Activated CD4-positive, alpha-beta T cell treated with anti-CD3 and anti-CD28 coated beads, Interleukin-2, amount 10 ng/mL, durations not matched to agents 7 days and 5 days (primary cell): ENCODE results near the gene GPX5. TPM values are rescaled to one million over a fixed set of nuclear protein-coding genes. Genes with fewer than 3 reads are reported as not detected.
"Not testable (repeated sequence)": the region's sequence is repeated elsewhere in the genome, so short reads cannot be mapped to it uniquely, and the experiment has no call there.

Experiments
- CTCF ChIA-PET: fragments of 350-600 bp; sonication (Branson Sonifier 250); formaldehyde crosslinking; loops from one replicate; lab custom pipeline; 2021; ENCODE audit warnings: antibody characterized with exemption; lab: Charles Lee
- POLR2A ChIA-PET: fragments of 350-600 bp; sonication (Branson Sonifier 250); formaldehyde crosslinking; loops from one replicate; lab custom pipeline; 2021; ENCODE audit warnings: antibody characterized with exemption; lab: Charles Lee
- DNase-seq: peaks from one replicate; pipeline ENCODE4 v3.0.0-alpha.2; 2020
- H3K27ac Mint-ChIP-seq: one replicate; pipeline ENCODE4 v1.8.0; 2021; ENCODE audit warnings: mild to moderate bottlenecking, moderate library complexity, mixed read lengths
- H3K27me3 Mint-ChIP-seq: one replicate; pipeline ENCODE4 v1.8.0; 2021; ENCODE audit warnings: mixed read lengths
- H3K36me3 Mint-ChIP-seq: one replicate; pipeline ENCODE4 v1.8.0; 2021; ENCODE audit warnings: low read depth, mixed read lengths
- H3K4me1 Mint-ChIP-seq: one replicate; pipeline ENCODE4 v1.8.0; 2021; ENCODE audit warnings: mixed read lengths
- H3K4me3 Mint-ChIP-seq: one replicate; pipeline ENCODE4 v1.8.0; 2021; ENCODE audit warnings: mild to moderate bottlenecking, moderate library complexity, mixed read lengths
- H3K9me3 Mint-ChIP-seq: one replicate; pipeline ENCODE4 v1.8.0; 2021; ENCODE audit warnings: mixed read lengths
- total RNA-seq, 2 experiments: library from RNA; stranded (reverse); gene quantifications; one replicate each; pipeline ENCODE4 v1.2.3, GENCODE V29; 2021

The GPX5 gene
- total RNA-seq, 2 experiments from 2014 or later, result not detected

- POLR2A ChIA-PET, H3K27ac Mint-ChIP-seq, H3K36me3 Mint-ChIP-seq, H3K4me3 Mint-ChIP-seq, H3K9me3 Mint-ChIP-seq, DNase-seq: not testable (repeated sequence)
- CTCF ChIA-PET, result interaction anchor here (0.6 kb wide), 1 partner anchor 329 kb away, joined by 3 read pairs; no protein-coding TSS in a partner anchor
- Mint-ChIP-seq H3K4me1 (peaks cover 24% of the 10 kb centered on the region), H3K27me3 (peaks cover 69% of the 10 kb centered on the region)
Measured at GRCh38 chr6:28547003-28547402, 21.3 kb downstream of the GPX5 start.

- H3K27me3 Mint-ChIP-seq, result peaks cover 66% of the 10 kb centered on the region
- H3K9me3 Mint-ChIP-seq, result no peaks in the 10 kb centered on the region
- no peak overlapping the region for H3K27ac Mint-ChIP-seq
- no peak for DNase-seq
- CTCF ChIA-PET, result interaction anchor here (1.5 kb wide), 1 partner anchor 13 kb away, joined by 3 read pairs; no protein-coding TSS in a partner anchor
- POLR2A ChIA-PET, result no interaction called here
- H3K4me1 Mint-ChIP-seq, result peaks cover 5% of the 10 kb centered on the region
- H3K36me3 Mint-ChIP-seq, result no peaks in the 10 kb centered on the region
- H3K4me3 Mint-ChIP-seq, result no peak overlapping the region
Measured at GRCh38 chr6:28551891-28552666, 26.4 kb downstream of the GPX5 start.

DNA sequence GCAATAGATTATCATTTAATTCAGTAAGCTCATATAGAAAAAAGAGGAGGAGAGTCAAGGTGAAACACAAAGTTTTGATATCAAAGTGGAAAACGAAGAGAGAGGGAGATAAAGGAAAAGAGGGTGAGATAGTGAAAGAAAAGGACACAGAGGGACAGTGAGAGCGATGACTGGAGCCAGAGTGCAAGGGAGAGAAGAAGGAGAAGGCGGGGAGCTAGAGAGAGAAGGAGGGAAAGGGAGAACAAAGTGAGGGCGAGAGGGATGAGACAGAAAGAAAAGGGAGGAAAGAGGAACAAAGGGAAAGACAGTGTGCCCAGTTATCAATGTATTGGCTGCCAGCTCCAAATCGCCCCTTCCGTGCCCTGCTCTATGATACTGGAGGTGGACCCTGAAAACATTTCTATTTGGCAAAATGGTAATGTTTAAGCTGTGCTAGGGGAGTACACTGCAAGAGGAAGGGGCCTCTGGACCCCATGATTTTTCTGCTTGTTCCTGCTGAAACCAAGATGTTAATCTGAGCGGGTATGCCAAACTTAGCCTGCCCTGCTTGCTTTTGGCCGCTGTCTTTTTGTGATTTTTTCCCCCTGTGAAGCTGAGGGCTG is 27.8 kb downstream of the GPX5 start:
- POLR2A ChIA-PET, result no interaction called here
- CTCF ChIA-PET, result interaction anchor here (0.6 to 1.5 kb wide), 3 partner anchors 157 to 781 kb away, joined by 3 to 5 read pairs (median 4); no protein-coding TSS in a partner anchor
- H3K4me3 Mint-ChIP-seq, result no peak overlapping the region
- peaks cover 5% of the 10 kb centered on the region for H3K4me1 Mint-ChIP-seq
- no peak for DNase-seq
- no peaks in the 10 kb centered on the region for H3K9me3 Mint-ChIP-seq
- H3K36me3 Mint-ChIP-seq, result no peaks in the 10 kb centered on the region
- H3K27me3 Mint-ChIP-seq, result peaks cover 60% of the 10 kb centered on the region
- no peak overlapping the region for H3K27ac Mint-ChIP-seq

DNA sequence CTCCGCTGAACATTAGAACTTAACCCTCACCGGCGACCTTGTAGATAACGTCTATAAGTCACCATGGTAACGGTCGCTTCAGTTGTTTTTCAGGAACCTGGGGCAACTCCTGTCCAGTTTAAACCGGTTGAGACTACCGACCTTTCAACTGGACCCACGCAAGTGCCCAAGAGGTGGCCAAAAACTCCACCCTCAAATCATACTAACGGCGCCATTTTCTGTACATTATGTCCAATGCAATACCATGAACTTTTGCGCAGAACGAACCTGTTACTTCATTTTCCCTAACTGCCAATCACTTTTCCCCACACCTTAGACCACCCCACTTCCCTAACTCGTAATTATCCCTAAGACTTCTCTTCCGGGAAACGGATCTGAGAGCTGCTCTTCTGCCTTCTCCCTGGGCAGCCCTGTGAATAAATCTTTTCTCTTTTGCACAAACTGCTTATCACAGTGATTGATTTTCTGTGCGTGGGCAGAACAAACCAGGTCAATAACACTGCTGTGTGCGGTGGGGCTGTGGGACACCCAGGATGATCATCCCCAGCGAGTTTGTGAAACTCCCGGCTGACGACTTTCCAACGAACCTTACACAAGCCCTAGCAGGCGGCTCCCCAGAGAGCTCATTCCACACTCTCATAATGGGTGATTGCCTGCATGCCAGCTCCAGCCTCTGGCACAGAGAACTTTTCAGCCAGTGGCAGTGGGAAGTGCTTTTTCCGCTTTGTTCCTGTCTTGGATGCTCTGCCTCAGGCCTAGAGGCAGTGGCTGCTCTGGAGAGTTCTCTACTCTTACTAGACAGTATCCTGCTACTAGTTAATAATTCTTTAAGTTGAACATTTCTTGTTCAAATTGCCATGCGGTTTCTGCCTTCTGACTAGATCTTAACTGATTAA is 28.6 kb downstream of the GPX5 start:
- peaks cover 5% of the 10 kb centered on the region for H3K4me1 Mint-ChIP-seq
- H3K9me3 Mint-ChIP-seq, result no peaks in the 10 kb centered on the region
- POLR2A ChIA-PET, result interaction anchor here (0.6 kb wide), 1 partner anchor 1139 kb away, joined by 4 read pairs; no protein-coding TSS in a partner anchor
- H3K36me3 Mint-ChIP-seq, result no peaks in the 10 kb centered on the region
- no peak overlapping the region for H3K27ac Mint-ChIP-seq
- CTCF ChIA-PET, result interaction anchor here (1.5 kb wide), 1 partner anchor 782 kb away, joined by 4 read pairs; no protein-coding TSS in a partner anchor
- no peak for DNase-seq
- H3K4me3 Mint-ChIP-seq, result no peak overlapping the region
- peaks cover 59% of the 10 kb centered on the region for H3K27me3 Mint-ChIP-seq

GRCh38 chr6:28555136-28555535 is 29.5 kb downstream of the GPX5 start:
- CTCF ChIA-PET, result interaction anchor here (0.7 kb wide), 1 partner anchor 267 kb away, joined by 3 read pairs; no protein-coding TSS in a partner anchor
- POLR2A ChIA-PET, result interaction anchor here (0.6 kb wide), 1 partner anchor 1138 kb away, joined by 4 read pairs; no protein-coding TSS in a partner anchor

GRCh38 chr6:28558629-28559028 is 32.9 kb downstream of the GPX5 start:
- POLR2A ChIA-PET, result no interaction called here
- Mint-ChIP-seq H3K9me3 (no peaks in the 10 kb centered on the region), H3K4me1 (peaks cover 3% of the 10 kb centered on the region), H3K27me3 (peaks cover 49% of the 10 kb centered on the region), H3K27ac (no peak overlapping the region), H3K36me3 (no peaks in the 10 kb centered on the region), H3K4me3 (no peak overlapping the region)
- CTCF ChIA-PET, result no interaction called here
- DNase-seq, result no peak

More at GRCh38 chr6:28555136-28555535, 29.5 kb downstream of the GPX5 start:
- Mint-ChIP-seq H3K27me3 (peaks cover 63% of the 10 kb centered on the region), H3K4me1 (peaks cover 5% of the 10 kb centered on the region), H3K36me3 (no peaks in the 10 kb centered on the region), H3K9me3 (no peaks in the 10 kb centered on the region), H3K27ac (no peak overlapping the region), H3K4me3 (no peak overlapping the region)
- no peak for DNase-seq

GRCh38 chr6:28563430-28564095 is 37.9 kb downstream of the GPX5 start:
- Mint-ChIP-seq H3K9me3 (no peaks in the 10 kb centered on the region), H3K27ac (no peak overlapping the region), H3K4me1 (no peaks in the 10 kb centered on the region), H3K27me3 (peaks cover 50% of the 10 kb centered on the region), H3K36me3 (no peaks in the 10 kb centered on the region), H3K4me3 (no peak overlapping the region)
- ChIA-PET POLR2A (no interaction called here), CTCF (no interaction called here)
- no peak for DNase-seq

DNA sequence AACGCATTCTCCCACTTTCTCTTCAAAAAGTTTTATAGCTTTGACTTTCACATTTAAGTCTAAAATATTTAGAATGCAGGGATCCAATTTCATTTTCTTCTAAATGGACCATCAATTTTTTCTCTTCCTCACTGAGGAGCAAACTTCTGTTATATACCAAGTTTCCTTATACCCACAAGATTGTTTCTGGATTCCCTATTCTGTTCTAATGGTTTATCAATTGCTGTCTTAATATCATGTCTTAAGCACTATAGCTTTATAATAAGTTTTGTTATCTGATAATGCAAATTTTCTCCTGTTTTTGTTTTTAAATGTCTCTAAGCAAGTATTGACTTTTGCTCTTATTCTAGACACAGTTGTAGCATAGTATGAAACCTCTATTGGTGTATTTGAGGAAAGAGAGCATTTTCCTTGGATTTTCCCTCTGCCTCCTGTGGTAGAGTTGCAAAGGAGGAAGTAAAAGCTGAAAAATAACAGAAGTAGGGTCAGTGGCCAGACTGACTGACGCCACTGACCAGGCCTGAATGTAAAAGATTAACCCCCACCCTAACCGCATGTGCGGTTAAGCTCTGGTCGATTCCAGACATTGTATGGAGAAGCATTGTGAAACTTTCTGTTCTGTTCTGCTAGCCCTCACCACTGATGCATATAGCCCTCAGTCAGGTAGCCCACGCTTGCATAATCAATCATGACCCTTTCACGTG is 40.3 kb downstream of the GPX5 start:
- Mint-ChIP-seq H3K4me1 (no peaks in the 10 kb centered on the region), H3K27ac (no peak overlapping the region), H3K36me3 (no peaks in the 10 kb centered on the region), H3K9me3 (no peaks in the 10 kb centered on the region), H3K27me3 (peaks cover 39% of the 10 kb centered on the region), H3K4me3 (no peak overlapping the region)
- CTCF ChIA-PET, result no interaction called here
- no peak for DNase-seq
- POLR2A ChIA-PET, result no interaction called here

DNA sequence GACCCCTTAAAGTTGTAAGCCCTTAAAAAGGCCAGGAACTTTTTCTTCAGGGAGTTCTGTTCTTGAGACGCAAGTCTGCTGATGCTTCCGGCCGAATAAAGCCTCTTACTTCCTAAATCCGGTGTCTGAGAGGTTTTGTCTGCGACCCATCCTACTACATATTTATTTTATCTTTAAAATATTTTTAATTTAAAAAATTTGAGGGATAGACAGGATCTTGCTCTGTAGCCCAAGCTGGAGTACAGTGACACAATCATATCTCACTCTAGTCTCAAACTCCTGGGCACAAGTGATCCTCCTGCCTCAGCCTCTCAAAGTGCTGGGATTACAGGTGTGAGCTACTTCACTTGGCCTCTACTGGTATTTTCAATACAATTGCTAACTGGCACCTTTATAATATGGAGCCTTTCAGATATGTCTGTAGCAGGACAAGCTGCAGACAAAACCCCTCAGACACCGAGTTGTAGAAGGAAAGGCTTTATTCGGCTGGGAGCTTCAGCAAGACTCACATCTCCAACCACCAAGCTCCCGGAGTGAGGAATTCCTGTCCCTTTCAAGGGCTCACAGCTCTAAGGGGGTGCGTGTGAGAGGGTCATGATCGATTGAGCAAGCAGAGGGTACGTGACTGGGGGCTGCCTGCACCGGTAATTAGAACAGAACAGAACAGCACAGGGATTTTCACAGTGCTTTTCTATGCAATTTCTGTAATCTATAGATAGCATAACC is 41.0 kb downstream of the GPX5 start:
- Mint-ChIP-seq H3K9me3 (no peaks in the 10 kb centered on the region), H3K27ac (no peak overlapping the region), H3K4me1 (no peaks in the 10 kb centered on the region), H3K27me3 (peaks cover 37% of the 10 kb centered on the region), H3K36me3 (no peaks in the 10 kb centered on the region), H3K4me3 (no peak overlapping the region)
- ChIA-PET POLR2A (no interaction called here), CTCF (no interaction called here)
- no peak for DNase-seq

- Mint-ChIP-seq H3K27me3 (peaks cover 39% of the 10 kb centered on the region), H3K4me1 (no peaks in the 10 kb centered on the region), H3K27ac (no peak overlapping the region), H3K4me3 (no peak overlapping the region), H3K9me3 (no peaks in the 10 kb centered on the region), H3K36me3 (no peaks in the 10 kb centered on the region)
- POLR2A ChIA-PET, result no interaction called here
- CTCF ChIA-PET, result no interaction called here
- no peak for DNase-seq
Measured at GRCh38 chr6:28567506-28567905, 41.8 kb downstream of the GPX5 start.

- H3K4me3 Mint-ChIP-seq, result no peak overlapping the region
- no peak for DNase-seq
- CTCF ChIA-PET, result no interaction called here
- H3K27me3 Mint-ChIP-seq, result peaks cover 41% of the 10 kb centered on the region
- POLR2A ChIA-PET, result no interaction called here
- no peak overlapping the region for H3K27ac Mint-ChIP-seq
- no peaks in the 10 kb centered on the region for H3K4me1 Mint-ChIP-seq
- H3K9me3 Mint-ChIP-seq, result no peaks in the 10 kb centered on the region
- no peaks in the 10 kb centered on the region for H3K36me3 Mint-ChIP-seq
Measured at GRCh38 chr6:28568515-28569108, 42.9 kb downstream of the GPX5 start.
